ENCODE data around the gene PWP2.
A peak's percentile ranks its signal among the peaks of the same experiment; 100 is the strongest.

Gene PWP2

DNA sequence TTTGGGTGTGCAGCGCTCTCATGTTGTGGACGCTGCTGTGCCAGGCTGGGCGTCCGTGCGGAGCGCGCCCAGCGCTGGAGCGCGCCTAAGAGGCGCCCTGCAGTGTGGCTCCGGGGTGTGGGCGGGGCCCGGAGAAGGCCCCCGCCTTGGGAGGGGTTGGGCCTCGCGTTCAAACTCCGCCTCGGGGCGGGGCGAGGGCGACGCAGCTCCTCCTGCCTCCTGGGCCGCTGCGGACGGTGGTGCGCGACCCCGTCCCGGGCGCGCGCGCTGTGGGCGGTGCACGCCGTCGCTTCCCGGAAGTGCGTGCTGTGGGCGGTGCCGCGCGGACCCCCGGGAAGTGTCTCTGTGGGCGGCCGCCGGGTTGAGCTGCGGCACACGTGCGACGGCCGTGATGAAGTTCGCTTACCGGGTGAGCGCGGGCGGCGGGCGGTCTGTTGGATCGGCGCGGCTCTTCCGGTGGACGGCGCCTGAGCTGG, at the start of gene PWP2:
Gene PWP2 (plus strand): TSS at position 374 of the 476 bp plus-strand sequence. CDS start 18 bp downstream, at position 392.
- peak; percentile 75 for DNase-seq

GRCh38 chr21:44057960-44058651, 49.1 kb upstream of the PWP2 start:
- peak; percentile 38 for DNase-seq

DNA sequence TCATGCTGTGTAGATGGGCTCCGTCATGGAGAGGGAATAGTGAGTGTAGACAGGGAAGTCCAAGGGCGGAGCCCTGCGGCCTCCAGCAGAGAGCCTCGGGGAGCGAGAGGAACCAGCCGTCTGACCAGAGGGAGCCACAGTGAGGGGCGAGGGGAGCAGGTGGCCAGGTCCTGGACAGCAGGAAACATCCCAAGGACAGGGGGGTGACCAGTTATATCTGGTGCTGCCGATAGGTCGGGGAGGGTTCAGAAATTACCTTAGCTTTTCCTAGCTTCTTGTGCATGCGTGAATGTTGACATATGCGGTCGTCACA, 48.6 kb upstream of the PWP2 start:
- DNase-seq, result no peak

DNA sequence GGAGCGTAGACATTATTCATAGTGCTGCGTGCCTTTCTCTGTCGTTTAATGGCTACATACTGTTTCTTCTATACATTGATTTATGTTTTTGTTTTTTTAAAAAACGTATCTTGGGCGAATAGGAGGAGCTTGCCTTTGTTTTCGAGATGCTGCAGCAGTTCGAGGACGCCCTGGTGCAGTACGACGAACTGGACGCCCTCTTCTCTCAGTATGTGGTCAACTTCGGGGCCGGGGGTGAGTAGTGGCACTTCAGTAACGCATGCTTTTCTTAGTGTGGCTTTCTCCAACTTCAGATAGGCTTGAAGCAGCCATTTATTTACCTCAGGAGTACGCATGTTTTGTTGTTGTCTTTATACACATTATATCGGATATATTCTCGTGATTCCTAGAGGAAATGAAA, 48.2 kb upstream of the PWP2 start:
- no peak for DNase-seq

DNA sequence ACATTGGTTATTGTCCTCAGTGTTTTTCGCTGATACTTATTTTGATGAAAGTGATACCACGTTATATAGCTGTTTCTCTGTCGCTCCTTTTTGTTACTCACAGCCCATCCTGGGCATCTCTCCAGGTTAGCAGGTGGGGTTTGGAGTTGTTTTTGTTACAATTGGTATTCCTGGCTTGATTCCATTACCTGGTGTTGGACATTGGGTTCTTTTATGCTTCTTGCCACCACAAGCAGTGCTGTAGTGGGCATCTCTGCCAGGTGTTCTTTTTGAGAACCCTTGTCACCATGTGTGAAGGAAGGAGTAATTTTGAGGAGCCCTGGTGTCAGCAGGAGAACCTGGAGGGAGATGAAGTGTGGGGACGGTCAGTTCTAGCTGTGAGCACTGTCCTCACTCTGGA, 47.5 kb upstream of the PWP2 start:
- DNase-seq, result no peak

GRCh38 chr21:44062380-44062779, 44.8 kb upstream of the PWP2 start:
- DNase-seq, result no peak

GRCh38 chr21:44063151-44063912, 43.9 kb upstream of the PWP2 start:
- no peak for DNase-seq

DNA sequence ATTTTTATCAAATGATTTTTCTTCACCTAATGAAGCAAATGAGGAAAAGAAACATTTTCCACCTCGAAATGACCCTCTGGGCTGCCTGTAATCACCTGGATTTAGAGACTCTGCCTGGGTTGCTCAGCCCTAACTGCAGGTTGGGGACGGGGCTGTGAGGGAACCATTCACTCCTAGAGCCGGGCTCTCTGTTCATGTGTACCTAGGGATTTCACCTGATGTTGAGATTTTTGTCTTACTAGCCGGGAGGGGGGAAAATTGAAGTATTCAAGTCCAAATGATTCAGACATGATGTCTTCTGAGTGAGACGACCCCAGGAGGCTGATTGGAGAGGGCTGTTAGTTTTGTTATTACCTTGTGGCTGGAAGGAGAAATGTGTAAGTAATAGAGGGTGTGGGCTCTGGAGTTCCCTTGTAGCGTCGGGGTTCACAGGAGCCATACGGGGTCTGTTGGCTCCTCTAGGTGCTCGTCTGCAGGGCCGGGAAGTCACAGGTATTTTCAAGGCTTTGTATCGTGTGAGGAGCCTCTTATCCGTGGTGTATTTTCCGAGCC, 42.3 kb upstream of the PWP2 start:
- no peak for DNase-seq

DNA sequence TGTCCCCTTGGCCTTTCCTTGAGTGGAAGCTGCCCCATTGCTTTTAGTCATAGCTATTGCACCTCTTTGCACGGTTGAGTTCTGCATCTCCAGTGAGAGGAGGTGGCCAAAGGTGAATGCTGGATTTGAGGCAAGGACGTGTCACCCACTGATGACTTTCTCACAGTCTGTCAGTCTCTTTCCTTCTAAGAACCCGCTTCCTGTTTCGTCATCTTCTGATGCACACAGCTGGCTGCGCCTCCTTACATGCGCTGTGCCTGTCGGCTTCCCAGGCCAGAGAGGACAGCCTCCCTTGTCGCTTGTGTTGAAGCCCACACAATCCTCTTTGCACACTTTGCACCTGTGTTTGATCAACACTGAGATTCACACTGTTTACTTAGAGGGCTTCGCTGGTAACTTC, 41.8 kb upstream of the PWP2 start:
- DNase-seq, result peak; percentile 79

DNA sequence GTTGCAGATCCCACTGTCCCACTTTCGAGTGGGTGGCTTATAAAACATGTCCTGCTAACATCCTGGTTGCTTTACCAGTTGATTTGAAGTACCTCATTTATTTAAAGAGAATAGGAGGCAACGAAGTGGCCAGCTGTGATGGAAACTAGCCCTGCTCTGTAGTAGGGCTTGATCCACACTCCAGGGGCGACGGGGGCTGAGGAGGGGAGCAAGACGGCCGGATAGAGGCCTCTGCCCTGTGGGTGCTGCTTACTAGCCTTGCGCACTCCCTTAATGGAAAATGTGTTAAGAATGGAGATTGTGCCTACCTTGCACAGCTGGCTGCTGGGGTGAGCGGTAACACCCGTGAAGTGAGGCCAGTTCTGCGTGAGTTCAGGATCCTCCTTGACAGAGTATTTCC, 41.1 kb upstream of the PWP2 start:
- DNase-seq, result no peak

DNA sequence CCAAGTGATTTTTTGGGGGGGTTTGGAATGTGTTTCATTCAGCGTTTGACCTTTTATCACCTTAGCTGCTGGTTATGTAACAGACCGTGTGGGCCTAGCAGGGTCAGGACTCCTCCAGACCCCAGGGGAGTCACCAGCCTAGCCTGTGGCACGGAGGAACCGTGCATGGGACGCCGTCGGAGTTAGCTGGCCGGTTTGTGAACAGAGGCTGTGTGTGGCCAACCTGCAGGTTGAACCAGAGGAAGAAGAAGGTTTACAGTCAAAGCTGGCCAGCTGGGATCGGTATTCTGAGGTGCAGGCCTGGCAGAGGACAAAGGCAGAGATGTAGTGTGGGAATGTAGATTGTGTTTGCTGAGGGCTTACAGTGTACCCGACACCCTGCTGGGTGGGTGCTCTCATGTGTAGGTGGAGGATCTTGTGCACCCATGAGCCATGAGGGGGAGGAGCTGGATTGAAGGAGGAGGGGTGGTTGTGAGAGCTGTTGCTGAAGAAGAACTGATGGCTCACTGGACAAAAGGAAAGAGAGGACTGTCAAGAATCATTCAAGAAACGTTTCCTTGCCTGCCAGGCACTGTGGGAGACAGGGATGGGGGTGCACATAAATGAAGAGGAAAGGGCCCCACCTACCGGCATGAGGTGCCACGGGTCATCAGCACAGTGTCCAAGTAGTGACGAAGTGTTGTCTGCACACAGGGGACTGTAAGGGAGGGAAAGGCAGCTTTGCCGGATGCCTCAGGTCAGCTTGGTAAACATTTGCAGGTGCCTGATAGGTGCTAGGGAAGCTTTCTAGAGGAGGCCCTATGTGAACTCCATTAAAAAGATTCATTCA, 40.0 kb upstream of the PWP2 start:
- DNase-seq, result no peak

- DNase-seq, result no peak
Measured at GRCh38 chr21:44070391-44070790, 36.8 kb upstream of the PWP2 start.

DNA sequence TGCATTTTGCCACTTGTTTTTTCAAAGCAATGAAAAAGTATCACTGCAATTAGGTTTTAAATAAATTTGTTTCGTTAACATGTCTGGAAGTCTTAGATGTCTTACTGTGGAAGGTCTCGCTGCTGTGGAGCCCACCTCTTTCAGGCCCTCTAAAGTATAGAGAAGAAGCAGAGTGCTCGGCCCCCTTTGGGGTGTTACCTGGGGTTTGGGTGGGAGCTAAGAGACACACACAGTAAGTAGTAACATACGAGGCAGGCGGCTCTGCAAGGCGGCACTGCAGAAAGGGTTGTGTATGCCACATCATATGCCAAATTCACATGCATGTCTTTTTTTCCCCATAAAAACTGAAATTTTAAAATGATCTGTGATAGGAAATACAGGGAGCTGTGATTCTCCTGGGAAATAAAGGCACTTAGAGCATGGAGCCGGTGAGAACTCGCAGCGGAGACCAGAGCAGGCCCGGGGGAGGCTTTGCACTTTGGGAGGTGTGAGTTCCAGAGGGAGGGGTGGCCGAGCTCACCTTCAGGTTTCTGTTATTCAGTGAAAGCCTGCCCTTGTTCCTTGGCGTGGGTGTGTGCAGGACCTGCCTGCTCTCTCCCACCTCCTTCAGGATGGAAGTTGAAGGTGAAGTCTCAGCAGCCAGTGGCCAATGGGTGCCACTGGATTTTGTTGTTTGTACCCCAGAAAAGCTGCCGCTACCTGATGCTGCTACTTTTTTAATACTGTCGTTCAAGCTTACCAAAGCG, 35.7 kb upstream of the PWP2 start:
- DNase-seq, result no peak

DNA sequence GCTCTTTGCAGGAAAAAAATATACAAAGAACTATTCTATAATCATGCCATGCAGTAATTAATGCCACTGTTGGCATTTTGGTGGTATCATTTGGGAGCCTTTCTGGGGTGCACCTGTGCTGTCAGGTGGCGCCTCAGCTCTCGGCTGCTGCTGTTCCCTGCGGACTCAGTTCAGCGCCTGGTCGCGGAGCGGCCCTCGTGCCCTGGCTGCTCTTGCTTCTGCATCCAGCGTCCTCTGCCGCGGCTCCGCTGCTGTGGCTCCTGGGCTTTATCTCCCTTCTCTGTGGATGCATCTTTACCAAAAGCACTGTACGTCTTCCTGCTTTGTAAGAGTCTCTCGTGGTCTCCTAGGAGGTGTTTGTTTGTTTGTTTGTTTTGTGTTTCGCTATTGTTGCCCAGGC, 35.1 kb upstream of the PWP2 start:
- no peak for DNase-seq

DNA sequence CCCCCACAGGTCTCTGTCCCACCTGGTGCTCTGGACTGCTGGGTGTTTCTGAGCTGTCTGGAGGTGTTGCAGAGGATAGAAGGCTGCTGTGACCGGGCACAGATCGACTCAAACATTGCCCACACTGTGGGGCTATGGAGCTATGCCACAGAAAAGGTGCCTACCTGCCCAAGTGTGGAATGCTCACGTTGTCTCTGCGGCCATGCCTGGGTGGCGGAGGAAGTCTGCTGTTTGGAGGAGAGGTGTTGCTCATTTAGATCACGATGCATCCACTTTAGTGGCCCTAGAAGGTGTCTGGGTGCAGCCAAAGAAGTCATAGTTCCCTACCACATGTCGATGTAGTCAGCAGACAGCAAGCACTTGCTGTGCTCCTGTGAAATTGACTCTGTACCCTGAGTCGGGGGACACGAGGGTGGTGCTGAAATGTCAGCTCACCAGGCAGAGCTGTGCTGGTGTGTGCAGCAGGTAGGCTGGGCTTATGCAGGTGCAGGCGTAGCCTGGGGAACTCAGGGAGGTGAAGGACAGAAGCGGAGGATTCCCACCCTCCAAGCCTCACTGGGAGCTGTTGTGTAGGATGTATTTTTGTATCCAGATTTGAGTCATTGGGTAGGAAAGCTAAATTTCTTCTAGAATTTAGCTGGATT, 32.8 kb upstream of the PWP2 start:
- DNase-seq, result no peak

GRCh38 chr21:44076316-44076715, 30.9 kb upstream of the PWP2 start:
- no peak for DNase-seq

- no peak for DNase-seq
Measured at GRCh38 chr21:44078411-44078981, 28.7 kb upstream of the PWP2 start.

DNA sequence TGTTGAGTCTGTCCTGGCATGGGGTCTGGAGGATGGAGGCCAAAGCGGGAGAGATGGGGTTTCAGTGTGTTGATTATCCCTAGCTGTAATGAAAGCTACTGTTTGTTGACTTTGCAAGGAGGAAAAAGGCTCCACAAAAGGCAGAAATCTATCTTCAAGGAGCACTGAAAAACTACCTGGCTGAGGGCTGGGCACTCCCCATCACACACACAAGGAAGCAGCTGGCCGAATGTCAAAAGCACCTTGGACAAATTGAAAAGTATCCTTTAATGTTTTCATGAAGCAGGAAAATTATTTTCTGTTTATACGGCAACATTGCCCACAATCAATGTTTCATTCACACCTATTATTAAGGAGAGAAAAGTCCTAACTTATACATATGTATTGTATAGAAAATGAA, 27.8 kb upstream of the PWP2 start:
- no peak for DNase-seq

- DNase-seq, result no peak
Measured at GRCh38 chr21:44079846-44080245, 27.4 kb upstream of the PWP2 start.

DNA sequence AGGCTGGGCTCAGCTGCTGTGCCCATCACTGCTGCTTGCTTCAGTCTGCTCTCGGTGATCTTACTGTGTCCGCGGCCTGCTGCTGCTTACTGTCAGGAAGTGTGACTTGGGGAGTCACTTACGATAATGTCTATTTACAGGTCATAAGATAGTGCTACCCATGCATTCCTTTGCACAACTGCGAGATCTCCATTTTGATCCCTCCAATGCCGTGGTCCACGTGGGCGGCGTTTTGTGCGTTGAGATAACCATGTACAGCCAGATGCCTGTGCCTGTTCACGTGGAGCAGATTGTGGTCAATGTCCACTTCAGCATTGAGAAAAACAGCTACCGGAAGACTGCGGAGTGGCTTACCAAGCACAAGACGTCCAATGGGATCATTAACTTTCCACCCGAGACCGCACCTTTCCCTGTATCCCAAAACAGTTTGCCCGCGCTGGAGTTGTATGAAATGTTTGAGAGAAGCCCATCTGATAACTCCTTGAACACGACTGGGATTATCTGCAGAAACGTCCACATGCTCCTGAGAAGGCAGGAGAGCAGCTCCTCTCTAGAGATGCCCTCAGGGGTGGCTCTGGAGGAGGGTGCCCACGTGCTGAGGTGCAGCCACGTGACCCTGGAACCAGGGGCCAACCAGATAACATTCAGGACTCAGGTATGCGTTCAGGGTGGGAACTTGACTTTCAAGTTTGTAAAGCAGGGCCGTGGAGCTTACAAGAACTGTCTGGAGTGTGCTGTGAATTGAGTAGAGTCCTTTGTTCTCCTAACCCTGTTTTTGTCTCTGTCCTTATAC, 24.4 kb upstream of the PWP2 start:
- no peak for DNase-seq
